Activated CD8-positive, alpha-beta T cell treated with anti-CD3 and anti-CD28 coated beads for 36 hours (primary cell): ENCODE results near the gene MBP. TPM values are rescaled to one million over a fixed set of nuclear protein-coding genes. Genes with fewer than 3 reads are reported as not detected.

ENCODE experiments used
- ATAC-seq: fragments of 200-7000 bp; cut with Tn5 transposase; one replicate; pipeline ENCODE4 v1.10.0; 2021; ENCODE audit warnings: mild to moderate bottlenecking, moderate library complexity
- CTCF ChIA-PET: fragments of 350-600 bp; sonication (Branson Sonifier 250); formaldehyde crosslinking; loops from one replicate; lab custom pipeline; 2021; ENCODE audit warnings: antibody characterized with exemption; lab: Charles Lee
- POLR2A ChIA-PET: fragments of 350-600 bp; sonication (Branson Sonifier 250); formaldehyde crosslinking; loops from one replicate; lab custom pipeline; 2021; ENCODE audit warnings: antibody characterized with exemption; lab: Charles Lee
- DNase-seq: peaks from one replicate; pipeline ENCODE4 v3.0.0-alpha.2; 2020
- H3K27ac Mint-ChIP-seq: one replicate; pipeline ENCODE4 v1.8.0; 2021; ENCODE audit warnings: mild to moderate bottlenecking, mixed read lengths
- H3K27me3 Mint-ChIP-seq: one replicate; pipeline ENCODE4 v1.8.0; 2021; ENCODE audit warnings: mixed read lengths
- H3K36me3 Mint-ChIP-seq: one replicate; pipeline ENCODE4 v1.8.0; 2021; ENCODE audit warnings: low read depth, mixed read lengths
- H3K4me1 Mint-ChIP-seq: one replicate; pipeline ENCODE4 v1.8.0; 2021; ENCODE audit warnings: low read depth, mixed read lengths
- H3K4me3 Mint-ChIP-seq: one replicate; pipeline ENCODE4 v1.8.0; 2021; ENCODE audit warnings: mild to moderate bottlenecking, moderate library complexity, mixed read lengths
- H3K9me3 Mint-ChIP-seq: one replicate; pipeline ENCODE4 v1.8.0; 2021; ENCODE audit warnings: mixed read lengths
- CTCF ChIP-seq: fragments of 200-600 bp; IDR thresholded peaks from one replicate; pipeline ENCODE4 v1.8.0; 2022; ENCODE audit warnings: antibody characterized with exemption, mild to moderate bottlenecking
- intact Hi-C: fragments of 100-400 bp; cut with micrococcal nuclease; formaldehyde crosslinking; loops from one replicate; pipeline ENCODE4 v1.10.0; 2022
- total RNA-seq, 2 experiments: library from RNA; stranded (reverse); gene quantifications; one replicate each; pipeline ENCODE4 v1.2.3, GENCODE V29; 2021

MBP gene
- total RNA-seq, 2 experiments from 2014 or later, result 39.9 to 41.5 TPM

- H3K27me3 Mint-ChIP-seq, result no peaks in the 10 kb centered on the region
- ATAC-seq (peak; percentile 45), DNase-seq (peak; percentile 93)
- no peak for TF ChIP-seq CTCF
- intact Hi-C loops, result loop anchor here (2.0 kb wide), 2 partner anchors 40 to 146 kb away; no protein-coding TSS in a partner anchor
- CTCF ChIA-PET, result interaction anchor here (0.7 to 2.5 kb wide), 10 partner anchors 9 to 144 kb away, joined by 3 to 9 read pairs (median 4); no protein-coding TSS in a partner anchor
- H3K4me3 Mint-ChIP-seq, result peak overlapping the region; percentile 40
- peaks cover 89% of the 10 kb centered on the region for H3K4me1 Mint-ChIP-seq
- H3K27ac Mint-ChIP-seq, result peak overlapping the region; percentile 98
- H3K36me3 Mint-ChIP-seq, result peaks cover 79% of the 10 kb centered on the region
- POLR2A ChIA-PET, result interaction anchor here (0.6 to 3.4 kb wide), 8 partner anchors 9 to 78 kb away, joined by 3 to 36 read pairs (median 8); partner anchors contain the start of gene MBP
- peaks cover 2% of the 10 kb centered on the region for H3K9me3 Mint-ChIP-seq
Observed at GRCh38 chr18:77063260-77063659, 69.3 kb downstream of the MBP start.

- ATAC-seq, result peak; percentile 56
- H3K27ac Mint-ChIP-seq, result peak overlapping the region; percentile 98
- H3K4me1 Mint-ChIP-seq, result peaks cover 82% of the 10 kb centered on the region
- no peaks in the 10 kb centered on the region for H3K27me3 Mint-ChIP-seq
- ChIA-PET CTCF (interaction anchor here (1.0 to 2.5 kb wide), 8 partner anchors 9 to 144 kb away, joined by 3 to 9 read pairs (median 5); no protein-coding TSS in a partner anchor), POLR2A (interaction anchor here (0.7 to 3.4 kb wide), 7 partner anchors 8 to 71 kb away, joined by 3 to 36 read pairs (median 9); partner anchors contain the start of gene MBP)
- peak; percentile 86 for DNase-seq
- no peak for TF ChIP-seq CTCF
- intact Hi-C loops, result loop anchor here (2.0 kb wide), 2 partner anchors 40 to 146 kb away; no protein-coding TSS in a partner anchor
- H3K4me3 Mint-ChIP-seq, result peak overlapping the region; percentile 40
- H3K36me3 Mint-ChIP-seq, result peaks cover 75% of the 10 kb centered on the region
- H3K9me3 Mint-ChIP-seq, result peaks cover 2% of the 10 kb centered on the region
Observed at GRCh38 chr18:77062518-77063003, 70.0 kb downstream of the MBP start.

GRCh38 chr18:77061946-77062517 is 70.6 kb downstream of the MBP start:
- ATAC-seq (peak; percentile 40), DNase-seq (peak; percentile 28)
- no peaks in the 10 kb centered on the region for H3K27me3 Mint-ChIP-seq
- peaks cover 82% of the 10 kb centered on the region for H3K4me1 Mint-ChIP-seq
- intact Hi-C loops, result loop anchor here (2.0 kb wide), 2 partner anchors 41 to 147 kb away; no protein-coding TSS in a partner anchor
- H3K4me3 Mint-ChIP-seq, result peak overlapping the region; percentile 40
- H3K36me3 Mint-ChIP-seq, result peaks cover 76% of the 10 kb centered on the region
- ChIA-PET CTCF (interaction anchor here (0.8 to 2.5 kb wide), 12 partner anchors 9 to 149 kb away, joined by 3 to 9 read pairs (median 4); no protein-coding TSS in a partner anchor), POLR2A (interaction anchor here (0.8 to 3.4 kb wide), 8 partner anchors 8 to 71 kb away, joined by 3 to 36 read pairs (median 8); partner anchors contain the start of gene MBP)
- H3K27ac Mint-ChIP-seq, result peak overlapping the region; percentile 98
- H3K9me3 Mint-ChIP-seq, result peaks cover 2% of the 10 kb centered on the region
- TF ChIP-seq CTCF, result no peak

DNA sequence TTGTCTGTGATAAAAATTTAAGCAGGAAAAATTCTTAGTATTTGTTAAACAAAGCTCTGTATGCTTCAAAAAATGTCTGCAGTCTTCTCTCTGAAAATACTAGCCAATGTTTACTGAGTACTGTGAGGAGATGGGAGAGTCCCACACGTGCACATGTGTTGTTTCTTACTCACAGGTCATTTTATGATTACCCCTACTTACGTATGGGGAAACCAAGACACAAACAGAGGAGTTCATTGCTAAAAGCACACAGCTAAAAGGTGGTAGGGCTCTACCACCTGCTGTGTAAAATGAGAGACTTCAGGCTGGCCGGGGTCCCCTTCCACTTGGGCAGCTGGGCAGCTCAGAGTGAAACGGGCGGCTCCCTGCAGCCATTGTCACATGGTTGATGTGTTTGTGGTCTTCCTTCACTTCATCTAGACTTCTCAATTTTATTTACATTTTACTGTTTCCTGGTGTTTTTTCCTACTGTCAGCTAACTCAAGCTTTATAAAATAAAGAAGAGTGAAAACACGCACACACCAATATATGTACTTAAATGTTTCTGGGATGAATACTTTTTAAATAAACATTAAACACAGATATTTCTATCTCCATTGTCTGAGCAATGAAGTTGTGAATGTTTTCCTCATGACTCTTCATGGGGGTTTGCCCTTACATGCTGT is 71.2 kb downstream of the MBP start:
- ChIA-PET CTCF (interaction anchor here (0.7 to 2.5 kb wide), 10 partner anchors 8 to 150 kb away, joined by 3 to 9 read pairs (median 3); no protein-coding TSS in a partner anchor), POLR2A (interaction anchor here (0.8 to 3.4 kb wide), 8 partner anchors 10 to 72 kb away, joined by 3 to 36 read pairs (median 3); partner anchors contain the start of gene MBP)
- no peak for ATAC-seq
- Mint-ChIP-seq H3K27me3 (no peaks in the 10 kb centered on the region), H3K4me3 (peak overlapping the region; percentile 40), H3K9me3 (peaks cover 2% of the 10 kb centered on the region), H3K36me3 (peaks cover 72% of the 10 kb centered on the region), H3K4me1 (peaks cover 82% of the 10 kb centered on the region), H3K27ac (peak overlapping the region; percentile 98)
- intact Hi-C loops, result no loop called here
- no peak for DNase-seq
- no peak for TF ChIP-seq CTCF
